Measurements from ENCODE around the gene MAL. TPM values are rescaled to one million over a fixed set of nuclear protein-coding genes. Genes with fewer than 3 reads are reported as not detected.

Gene MAL
- total RNA-seq, 1 experiment from 2014 or later = 0.22 TPM

DNA sequence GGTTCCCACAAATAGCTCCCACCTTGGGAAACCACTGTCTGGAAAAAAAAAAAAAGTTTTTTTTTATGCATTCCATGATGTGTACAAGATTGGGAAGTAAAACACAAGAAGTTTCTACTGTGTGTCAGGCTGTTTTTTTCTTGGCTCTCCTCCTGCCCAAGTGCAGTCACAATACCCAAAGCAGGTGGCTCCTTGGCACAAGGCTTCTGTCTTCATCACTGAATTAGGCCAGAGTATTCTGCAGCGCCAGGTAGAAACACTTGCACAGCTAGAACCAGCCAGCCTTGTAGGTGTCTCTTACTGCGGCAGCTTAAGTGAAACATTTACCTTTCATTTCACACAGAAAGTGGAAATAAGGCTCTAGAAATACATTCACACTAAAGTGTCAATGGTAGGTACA lies 23.8 kb upstream of the MAL start:
- Mint-ChIP-seq H3K27ac (no peak overlapping the region), H3K36me3 (no peaks in the 10 kb centered on the region), H3K27me3 (ENCODE audit: low read depth) (peaks cover 19% of the 10 kb centered on the region), H3K4me3 (no peak overlapping the region), H3K4me1 (peaks cover 14% of the 10 kb centered on the region), H3K9me3 (no peaks in the 10 kb centered on the region)
- ChIA-PET POLR2A (no interaction called here), CTCF (interaction anchor here (0.7 to 1.2 kb wide), 2 partner anchors 21 to 51 kb away, joined by 3 to 5 read pairs; no protein-coding TSS in a partner anchor)
- TF ChIP-seq ZNF416 (CRISPR knock-in tag; IDR thresholded peaks at IDR 0.05) (no peak), PRRX2 (CRISPR knock-in tag; IDR thresholded peaks at IDR 0.05) (no peak)
- DNase-seq (ENCODE audit: low spot score) = no peak
- ATAC-seq = no peak

DNA sequence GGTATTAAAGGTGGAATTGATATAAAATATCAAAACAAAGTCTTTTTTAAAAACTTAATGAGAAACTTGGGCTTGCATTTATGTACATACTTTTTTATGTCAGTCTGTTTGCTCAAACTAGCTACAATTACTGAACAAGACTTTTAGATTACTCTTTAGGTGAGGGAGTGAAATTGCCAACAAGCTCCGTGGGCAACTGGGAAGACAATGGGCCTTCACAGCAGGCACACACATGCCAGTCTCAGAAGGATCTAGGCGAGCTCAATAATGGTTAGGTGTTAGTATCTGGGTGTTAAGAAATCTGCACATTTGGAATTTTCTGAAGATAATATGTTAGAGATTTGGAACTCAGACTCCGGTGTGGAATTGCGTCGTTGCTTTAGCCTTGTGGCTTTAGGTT lies 23.0 kb upstream of the MAL start:
- Mint-ChIP-seq H3K27ac (no peak overlapping the region), H3K9me3 (no peaks in the 10 kb centered on the region), H3K4me1 (peaks cover 14% of the 10 kb centered on the region), H3K27me3 (ENCODE audit: low read depth) (peaks cover 12% of the 10 kb centered on the region), H3K4me3 (no peak overlapping the region), H3K36me3 (no peaks in the 10 kb centered on the region)
- ChIA-PET CTCF (interaction anchor here (1.1 to 1.7 kb wide), 4 partner anchors 17 to 76 kb away, joined by 3 to 11 read pairs (median 4); no protein-coding TSS in a partner anchor), POLR2A (no interaction called here)
- TF ChIP-seq NR3C1 (CRISPR knock-in tag; conservative IDR thresholded peaks at IDR 0.05; ENCODE audit: low read depth) (no peak), TCF7 (CRISPR knock-in tag; IDR thresholded peaks at IDR 0.05; ENCODE audit: low read depth) (no peak), ELF4 (CRISPR knock-in tag; IDR thresholded peaks at IDR 0.05; ENCODE audit: low read depth) (no peak), MXD4 (CRISPR knock-in tag; IDR thresholded peaks at IDR 0.05; ENCODE audit: borderline replicate concordance) (no peak), ATF1 (CRISPR knock-in tag; IDR thresholded peaks at IDR 0.05) (no peak), FOXJ3 (CRISPR knock-in tag; IDR thresholded peaks at IDR 0.05; ENCODE audit: borderline replicate concordance) (no peak), NR2C2 (CRISPR knock-in tag; IDR thresholded peaks at IDR 0.05) (no peak), SMAD4 (CRISPR knock-in tag; IDR thresholded peaks at IDR 0.05) (no peak), CBFB (CRISPR knock-in tag; IDR thresholded peaks at IDR 0.05; ENCODE audit: low read depth) (no peak)
- TF ChIP-seq, protein P1, sequence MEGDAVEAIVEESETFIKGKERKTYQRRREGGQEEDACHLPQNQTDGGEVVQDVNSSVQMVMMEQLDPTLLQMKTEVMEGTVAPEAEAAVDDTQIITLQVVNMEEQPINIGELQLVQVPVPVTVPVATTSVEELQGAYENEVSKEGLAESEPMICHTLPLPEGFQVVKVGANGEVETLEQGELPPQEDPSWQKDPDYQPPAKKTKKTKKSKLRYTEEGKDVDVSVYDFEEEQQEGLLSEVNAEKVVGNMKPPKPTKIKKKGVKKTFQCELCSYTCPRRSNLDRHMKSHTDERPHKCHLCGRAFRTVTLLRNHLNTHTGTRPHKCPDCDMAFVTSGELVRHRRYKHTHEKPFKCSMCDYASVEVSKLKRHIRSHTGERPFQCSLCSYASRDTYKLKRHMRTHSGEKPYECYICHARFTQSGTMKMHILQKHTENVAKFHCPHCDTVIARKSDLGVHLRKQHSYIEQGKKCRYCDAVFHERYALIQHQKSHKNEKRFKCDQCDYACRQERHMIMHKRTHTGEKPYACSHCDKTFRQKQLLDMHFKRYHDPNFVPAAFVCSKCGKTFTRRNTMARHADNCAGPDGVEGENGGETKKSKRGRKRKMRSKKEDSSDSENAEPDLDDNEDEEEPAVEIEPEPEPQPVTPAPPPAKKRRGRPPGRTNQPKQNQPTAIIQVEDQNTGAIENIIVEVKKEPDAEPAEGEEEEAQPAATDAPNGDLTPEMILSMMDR (IDR thresholded peaks at IDR 0.05) = no peak
- TF ChIP-seq, protein P2, sequence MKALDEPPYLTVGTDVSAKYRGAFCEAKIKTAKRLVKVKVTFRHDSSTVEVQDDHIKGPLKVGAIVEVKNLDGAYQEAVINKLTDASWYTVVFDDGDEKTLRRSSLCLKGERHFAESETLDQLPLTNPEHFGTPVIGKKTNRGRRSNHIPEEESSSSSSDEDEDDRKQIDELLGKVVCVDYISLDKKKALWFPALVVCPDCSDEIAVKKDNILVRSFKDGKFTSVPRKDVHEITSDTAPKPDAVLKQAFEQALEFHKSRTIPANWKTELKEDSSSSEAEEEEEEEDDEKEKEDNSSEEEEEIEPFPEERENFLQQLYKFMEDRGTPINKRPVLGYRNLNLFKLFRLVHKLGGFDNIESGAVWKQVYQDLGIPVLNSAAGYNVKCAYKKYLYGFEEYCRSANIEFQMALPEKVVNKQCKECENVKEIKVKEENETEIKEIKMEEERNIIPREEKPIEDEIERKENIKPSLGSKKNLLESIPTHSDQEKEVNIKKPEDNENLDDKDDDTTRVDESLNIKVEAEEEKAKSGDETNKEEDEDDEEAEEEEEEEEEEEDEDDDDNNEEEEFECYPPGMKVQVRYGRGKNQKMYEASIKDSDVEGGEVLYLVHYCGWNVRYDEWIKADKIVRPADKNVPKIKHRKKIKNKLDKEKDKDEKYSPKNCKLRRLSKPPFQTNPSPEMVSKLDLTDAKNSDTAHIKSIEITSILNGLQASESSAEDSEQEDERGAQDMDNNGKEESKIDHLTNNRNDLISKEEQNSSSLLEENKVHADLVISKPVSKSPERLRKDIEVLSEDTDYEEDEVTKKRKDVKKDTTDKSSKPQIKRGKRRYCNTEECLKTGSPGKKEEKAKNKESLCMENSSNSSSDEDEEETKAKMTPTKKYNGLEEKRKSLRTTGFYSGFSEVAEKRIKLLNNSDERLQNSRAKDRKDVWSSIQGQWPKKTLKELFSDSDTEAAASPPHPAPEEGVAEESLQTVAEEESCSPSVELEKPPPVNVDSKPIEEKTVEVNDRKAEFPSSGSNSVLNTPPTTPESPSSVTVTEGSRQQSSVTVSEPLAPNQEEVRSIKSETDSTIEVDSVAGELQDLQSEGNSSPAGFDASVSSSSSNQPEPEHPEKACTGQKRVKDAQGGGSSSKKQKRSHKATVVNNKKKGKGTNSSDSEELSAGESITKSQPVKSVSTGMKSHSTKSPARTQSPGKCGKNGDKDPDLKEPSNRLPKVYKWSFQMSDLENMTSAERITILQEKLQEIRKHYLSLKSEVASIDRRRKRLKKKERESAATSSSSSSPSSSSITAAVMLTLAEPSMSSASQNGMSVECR (CRISPR knock-in tag; IDR thresholded peaks at IDR 0.05; ENCODE audit: borderline replicate concordance) = no peak
- TF ChIP-seq, protein P3, sequence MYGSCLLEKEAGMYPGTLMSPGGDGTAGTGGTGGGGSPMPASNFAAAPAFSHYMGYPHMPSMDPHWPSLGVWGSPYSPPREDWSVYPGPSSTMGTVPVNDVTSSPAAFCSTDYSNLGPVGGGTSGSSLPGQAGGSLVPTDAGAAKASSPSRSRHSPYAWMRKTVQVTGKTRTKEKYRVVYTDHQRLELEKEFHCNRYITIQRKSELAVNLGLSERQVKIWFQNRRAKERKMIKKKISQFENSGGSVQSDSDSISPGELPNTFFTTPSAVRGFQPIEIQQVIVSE (CRISPR knock-in tag; IDR thresholded peaks at IDR 0.05; ENCODE audit: borderline replicate concordance) = no peak
- TF ChIP-seq, protein P4, sequence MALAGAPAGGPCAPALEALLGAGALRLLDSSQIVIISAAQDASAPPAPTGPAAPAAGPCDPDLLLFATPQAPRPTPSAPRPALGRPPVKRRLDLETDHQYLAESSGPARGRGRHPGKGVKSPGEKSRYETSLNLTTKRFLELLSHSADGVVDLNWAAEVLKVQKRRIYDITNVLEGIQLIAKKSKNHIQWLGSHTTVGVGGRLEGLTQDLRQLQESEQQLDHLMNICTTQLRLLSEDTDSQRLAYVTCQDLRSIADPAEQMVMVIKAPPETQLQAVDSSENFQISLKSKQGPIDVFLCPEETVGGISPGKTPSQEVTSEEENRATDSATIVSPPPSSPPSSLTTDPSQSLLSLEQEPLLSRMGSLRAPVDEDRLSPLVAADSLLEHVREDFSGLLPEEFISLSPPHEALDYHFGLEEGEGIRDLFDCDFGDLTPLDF (CRISPR knock-in tag; IDR thresholded peaks at IDR 0.05) = no peak
- TF ChIP-seq, protein P5, sequence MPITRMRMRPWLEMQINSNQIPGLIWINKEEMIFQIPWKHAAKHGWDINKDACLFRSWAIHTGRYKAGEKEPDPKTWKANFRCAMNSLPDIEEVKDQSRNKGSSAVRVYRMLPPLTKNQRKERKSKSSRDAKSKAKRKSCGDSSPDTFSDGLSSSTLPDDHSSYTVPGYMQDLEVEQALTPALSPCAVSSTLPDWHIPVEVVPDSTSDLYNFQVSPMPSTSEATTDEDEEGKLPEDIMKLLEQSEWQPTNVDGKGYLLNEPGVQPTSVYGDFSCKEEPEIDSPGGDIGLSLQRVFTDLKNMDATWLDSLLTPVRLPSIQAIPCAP (CRISPR knock-in tag; IDR thresholded peaks at IDR 0.05) = no peak
- TF ChIP-seq, protein P6, sequence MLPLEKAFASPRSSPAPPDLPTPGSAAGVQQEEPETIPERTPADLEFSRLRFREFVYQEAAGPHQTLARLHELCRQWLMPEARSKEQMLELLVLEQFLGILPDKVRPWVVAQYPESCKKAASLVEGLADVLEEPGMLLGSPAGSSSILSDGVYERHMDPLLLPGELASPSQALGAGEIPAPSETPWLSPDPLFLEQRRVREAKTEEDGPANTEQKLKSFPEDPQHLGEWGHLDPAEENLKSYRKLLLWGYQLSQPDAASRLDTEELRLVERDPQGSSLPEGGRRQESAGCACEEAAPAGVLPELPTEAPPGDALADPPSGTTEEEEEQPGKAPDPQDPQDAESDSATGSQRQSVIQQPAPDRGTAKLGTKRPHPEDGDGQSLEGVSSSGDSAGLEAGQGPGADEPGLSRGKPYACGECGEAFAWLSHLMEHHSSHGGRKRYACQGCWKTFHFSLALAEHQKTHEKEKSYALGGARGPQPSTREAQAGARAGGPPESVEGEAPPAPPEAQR (CRISPR knock-in tag; IDR thresholded peaks at IDR 0.05) = no peak
- TF ChIP-seq, protein P7, sequence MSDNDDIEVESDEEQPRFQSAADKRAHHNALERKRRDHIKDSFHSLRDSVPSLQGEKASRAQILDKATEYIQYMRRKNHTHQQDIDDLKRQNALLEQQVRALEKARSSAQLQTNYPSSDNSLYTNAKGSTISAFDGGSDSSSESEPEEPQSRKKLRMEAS (CRISPR knock-in tag; IDR thresholded peaks at IDR 0.05) = no peak
- DNase-seq (ENCODE audit: low spot score) = peak; percentile 2
- ATAC-seq = no peak
